BE2C (cell line): ENCODE measurements around the gene DPP4.

Experiments used
- DNase-seq: peaks from one replicate; pipeline ENCODE4 v3.0.0-alpha.2; 2020
- H3K27me3 ChIP-seq: fragments of 250-450 bp; sonication (Bioruptor Pico); 2 replicates; pipeline ENCODE4 v1.5.1; 2020; ENCODE audit warnings: mild to moderate bottlenecking
- H3K36me3 ChIP-seq: fragments of 250-450 bp; sonication (Bioruptor Pico); 2 replicates; pipeline ENCODE4 v1.5.1; 2020; ENCODE audit warnings: mild to moderate bottlenecking
- H3K4me1 ChIP-seq: fragments of 250-450 bp; sonication (Bioruptor Pico); 2 replicates; pipeline ENCODE4 v1.5.1; 2020
- H3K4me3 ChIP-seq: 2 replicates; pipeline ENCODE4 v1.5.1; 2011; ENCODE audit warnings: low read depth, low read length
- H3K9me3 ChIP-seq: fragments of 250-450 bp; sonication (Bioruptor Pico); 2 replicates; pipeline ENCODE4 v1.5.1; 2020
- TF ChIP-seq, protein P1 (sequence below): IDR thresholded peaks from 2 replicates; pipeline ENCODE4 v1.5.1; 2012; ENCODE audit warnings: mild to moderate bottlenecking, low read depth, low read length

Gene DPP4

DNA sequence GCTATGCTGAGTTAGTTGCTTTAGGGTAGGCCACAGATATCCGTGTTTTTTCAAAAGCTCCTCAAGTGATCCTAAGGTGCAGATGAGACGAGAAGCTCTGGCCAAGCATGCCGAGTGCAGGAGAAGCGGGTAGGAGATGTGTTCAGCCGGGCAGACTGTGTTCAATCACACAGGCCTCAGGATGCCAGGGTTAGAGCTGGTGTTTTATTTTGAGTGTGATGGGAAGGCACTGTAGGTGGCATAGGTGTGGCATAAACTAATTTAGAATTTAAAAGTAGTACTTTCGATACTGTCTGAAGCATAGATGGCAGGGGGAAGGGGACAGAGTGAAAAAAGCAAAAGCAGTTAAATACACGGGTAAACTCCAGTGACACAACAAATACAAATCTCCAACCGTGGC lies 30.9 kb downstream of the DPP4 start:
- Histone ChIP-seq H3K27me3 (no peaks in the 10 kb centered on the region), H3K4me1 (no peaks in the 10 kb centered on the region), H3K9me3 (no peaks in the 10 kb centered on the region), H3K36me3 (no peaks in the 10 kb centered on the region), H3K4me3 (no peak overlapping the region)
- TF ChIP-seq, protein P1, sequence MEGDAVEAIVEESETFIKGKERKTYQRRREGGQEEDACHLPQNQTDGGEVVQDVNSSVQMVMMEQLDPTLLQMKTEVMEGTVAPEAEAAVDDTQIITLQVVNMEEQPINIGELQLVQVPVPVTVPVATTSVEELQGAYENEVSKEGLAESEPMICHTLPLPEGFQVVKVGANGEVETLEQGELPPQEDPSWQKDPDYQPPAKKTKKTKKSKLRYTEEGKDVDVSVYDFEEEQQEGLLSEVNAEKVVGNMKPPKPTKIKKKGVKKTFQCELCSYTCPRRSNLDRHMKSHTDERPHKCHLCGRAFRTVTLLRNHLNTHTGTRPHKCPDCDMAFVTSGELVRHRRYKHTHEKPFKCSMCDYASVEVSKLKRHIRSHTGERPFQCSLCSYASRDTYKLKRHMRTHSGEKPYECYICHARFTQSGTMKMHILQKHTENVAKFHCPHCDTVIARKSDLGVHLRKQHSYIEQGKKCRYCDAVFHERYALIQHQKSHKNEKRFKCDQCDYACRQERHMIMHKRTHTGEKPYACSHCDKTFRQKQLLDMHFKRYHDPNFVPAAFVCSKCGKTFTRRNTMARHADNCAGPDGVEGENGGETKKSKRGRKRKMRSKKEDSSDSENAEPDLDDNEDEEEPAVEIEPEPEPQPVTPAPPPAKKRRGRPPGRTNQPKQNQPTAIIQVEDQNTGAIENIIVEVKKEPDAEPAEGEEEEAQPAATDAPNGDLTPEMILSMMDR, result no peak
- no peak for DNase-seq

DNA sequence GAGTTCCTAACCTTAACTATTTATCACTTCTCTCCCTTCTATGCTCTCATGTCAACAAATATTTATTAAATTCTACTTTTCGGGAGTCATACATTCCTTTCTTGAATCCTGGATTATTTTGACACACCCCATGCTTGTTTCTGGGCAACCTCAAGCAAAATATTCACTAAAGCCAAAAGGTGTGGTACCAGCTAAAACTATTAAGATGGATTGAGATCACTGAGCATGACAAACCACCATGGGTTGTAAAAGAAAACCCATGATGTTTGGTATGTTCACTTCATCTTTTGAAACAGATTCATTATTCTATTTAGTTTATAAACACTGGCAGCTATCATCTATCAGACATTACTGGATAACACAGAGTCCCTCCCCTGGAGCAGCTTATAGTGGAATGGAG lies 32.5 kb downstream of the DPP4 start:
- no peaks in the 10 kb centered on the region for H3K27me3 ChIP-seq
- no peaks in the 10 kb centered on the region for H3K9me3 ChIP-seq
- DNase-seq, result no peak
- H3K36me3 ChIP-seq, result no peaks in the 10 kb centered on the region
- no peak overlapping the region for H3K4me3 ChIP-seq
- no peaks in the 10 kb centered on the region for H3K4me1 ChIP-seq
- TF ChIP-seq, protein P1, result no peak

DNA sequence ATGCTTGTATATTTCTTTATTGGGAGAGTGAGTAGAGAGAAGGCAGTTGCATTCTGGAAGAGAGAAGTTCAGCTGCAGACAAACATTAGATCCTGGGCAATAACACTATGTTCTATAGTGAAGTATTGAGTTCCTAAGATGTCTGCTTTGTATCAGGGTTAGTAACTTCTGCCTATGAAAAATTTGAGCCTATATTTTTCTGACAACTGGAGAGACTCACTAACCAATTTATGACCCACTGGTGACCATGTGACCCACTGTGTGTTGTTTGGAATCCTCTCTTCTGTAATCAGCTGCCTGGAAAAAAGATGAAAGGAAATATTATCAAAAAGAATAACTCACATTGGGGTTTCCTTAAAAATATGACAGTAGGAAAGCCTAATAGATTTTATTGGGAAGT lies 35.3 kb downstream of the DPP4 start:
- TF ChIP-seq, protein P1, result no peak

DNA sequence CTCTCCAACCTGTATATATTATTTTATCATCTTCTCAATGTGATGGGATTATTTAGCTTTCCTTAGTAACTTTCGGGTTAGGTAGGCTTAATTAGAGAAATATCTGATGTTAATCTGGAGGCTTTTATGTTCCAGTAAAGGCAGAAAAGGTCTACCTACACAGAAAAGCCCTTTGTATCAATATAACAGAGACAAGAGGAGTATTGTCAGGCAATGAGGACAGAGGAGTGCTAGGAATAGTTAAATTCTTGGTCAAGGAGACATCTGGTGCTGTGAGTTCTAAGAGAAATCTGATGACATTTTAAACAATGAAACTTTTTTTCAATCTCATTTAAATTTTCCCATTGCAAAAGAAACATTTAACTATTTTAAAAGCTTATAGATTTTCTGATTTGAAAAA lies 36.1 kb downstream of the DPP4 start:
- TF ChIP-seq, protein P1, result no peak
- Histone ChIP-seq H3K4me3 (no peak overlapping the region), H3K36me3 (no peaks in the 10 kb centered on the region), H3K27me3 (no peaks in the 10 kb centered on the region), H3K9me3 (no peaks in the 10 kb centered on the region), H3K4me1 (no peaks in the 10 kb centered on the region)
- DNase-seq, result no peak

More for the DNA sequence above, 35.3 kb downstream of the DPP4 start:
- no peaks in the 10 kb centered on the region for H3K9me3 ChIP-seq
- no peak for DNase-seq
- no peaks in the 10 kb centered on the region for H3K27me3 ChIP-seq
- H3K4me1 ChIP-seq, result no peaks in the 10 kb centered on the region
- no peak overlapping the region for H3K4me3 ChIP-seq
- no peaks in the 10 kb centered on the region for H3K36me3 ChIP-seq

DNA sequence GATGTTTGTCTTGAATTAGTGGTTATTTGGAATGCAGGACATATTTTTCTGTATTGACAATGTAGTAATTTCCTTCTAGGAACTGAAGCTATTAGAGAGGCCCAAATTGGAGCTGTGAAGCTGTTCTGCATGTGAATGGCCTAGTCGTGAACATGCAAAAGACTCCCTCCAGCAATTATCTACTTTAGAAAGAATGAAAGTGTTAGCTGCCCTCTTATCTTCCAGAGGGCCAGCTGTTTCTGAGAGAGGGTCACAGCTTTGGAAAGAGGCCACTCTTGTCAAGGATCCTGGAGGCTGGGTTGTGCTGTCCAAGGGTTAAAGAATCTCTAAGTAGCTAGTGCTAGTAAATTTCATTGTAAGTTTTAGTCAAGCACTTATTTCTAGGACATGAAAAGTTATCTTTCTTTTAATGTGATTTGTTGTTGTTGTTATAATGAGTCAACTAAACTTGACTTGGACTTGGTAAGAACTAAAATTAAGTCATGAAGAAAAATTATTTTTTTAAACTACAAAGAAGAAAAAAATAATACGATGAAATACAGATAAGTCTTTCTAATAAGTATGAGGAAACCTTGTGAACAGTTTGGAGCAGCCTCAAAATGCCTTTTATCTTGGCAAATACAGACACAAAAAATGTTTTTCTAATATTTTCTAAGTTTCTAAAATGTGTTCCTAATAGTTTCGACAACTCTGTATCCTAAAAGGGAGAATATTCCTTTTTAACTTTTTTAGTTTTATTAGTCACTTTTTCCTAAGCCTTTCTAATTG lies 36.8 kb downstream of the DPP4 start:
- H3K36me3 ChIP-seq, result no peaks in the 10 kb centered on the region
- H3K4me1 ChIP-seq, result no peaks in the 10 kb centered on the region
- TF ChIP-seq, protein P1, result no peak
- no peak for DNase-seq
- H3K9me3 ChIP-seq, result no peaks in the 10 kb centered on the region
- H3K4me3 ChIP-seq, result no peak overlapping the region
- H3K27me3 ChIP-seq, result no peaks in the 10 kb centered on the region

DNA sequence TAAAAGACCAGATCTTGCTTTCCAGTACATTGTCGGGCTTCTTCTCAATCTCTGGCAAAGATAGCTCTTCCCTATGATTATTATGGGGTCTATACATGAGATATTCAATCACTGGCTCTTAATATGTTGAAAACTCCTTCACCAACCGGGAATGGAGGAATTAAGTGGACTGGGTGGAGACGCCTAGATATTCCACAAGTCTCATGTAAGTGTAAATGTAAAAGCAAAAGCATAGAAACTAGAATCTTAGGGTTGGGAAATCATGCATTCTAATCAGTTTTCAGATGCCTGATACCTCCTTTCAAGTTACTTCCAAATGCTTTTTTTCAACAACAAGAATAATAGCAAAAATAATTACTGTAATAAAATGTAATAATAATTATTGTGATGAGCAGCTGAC lies 38.0 kb downstream of the DPP4 start:
- DNase-seq, result no peak
- no peak overlapping the region for H3K4me3 ChIP-seq
- no peaks in the 10 kb centered on the region for H3K36me3 ChIP-seq
- TF ChIP-seq, protein P1, result no peak
- H3K9me3 ChIP-seq, result no peaks in the 10 kb centered on the region
- H3K4me1 ChIP-seq, result no peaks in the 10 kb centered on the region
- no peaks in the 10 kb centered on the region for H3K27me3 ChIP-seq
